Thoracic aorta (tissue), 2 donors: Measurements from ENCODE around the gene PTPRN2. TPM values are rescaled to one million over a fixed set of nuclear protein-coding genes. Genes with fewer than 3 reads are reported as not detected.

Source experiments
- ATAC-seq: fragments of 150-250 bp; one replicate; pipeline ENCODE4 v1.8.0; 2017; ENCODE audit warnings: low read depth; ENCODE audit not compliant: insufficient number of reproducible peaks, low FRiP score
- DNase-seq: peaks from one replicate; pipeline ENCODE4 v3.0.0-alpha.2; 2020; ENCODE audit warnings: low spot score
- H3K27ac ChIP-seq, 2 donors: fragments of 200-600 bp; sonication (generic); 1 replicate in 1 of 2; 2 replicates in 1 of 2; pipeline ENCODE4 v1.5.1; 2016; ENCODE audit warnings: mild to moderate bottlenecking in 2 of 2, moderate library complexity in 2 of 2
- H3K27me3 ChIP-seq: fragments of 200-600 bp; sonication (generic); replicated peaks from 2 replicates; pipeline ENCODE4 v1.6.0; 2016; ENCODE audit warnings: mild to moderate bottlenecking; ENCODE audit not compliant: insufficient read depth
- H3K36me3 ChIP-seq: fragments of 200-600 bp; sonication (generic); one replicate; pipeline ENCODE4 v1.5.1; 2016
- H3K4me1 ChIP-seq, 2 donors: fragments of 200-600 bp; sonication (generic); 1 replicate in 1 of 2; 2 replicates in 1 of 2; pipeline versions ENCODE4 v1.5.1 to v1.6.0; 2016; ENCODE audit warnings: low read depth in 2 of 2, mild to moderate bottlenecking in 1 of 2; ENCODE audit not compliant: control insufficient read depth in 1 of 2
- H3K4me3 ChIP-seq: fragments of 200-600 bp; sonication (generic); 2 replicates; pipeline ENCODE4 v1.5.1; 2016; ENCODE audit warnings: mild to moderate bottlenecking
- H3K9me3 ChIP-seq: fragments of 200-600 bp; sonication (generic); 2 replicates; pipeline ENCODE4 v1.5.1; 2016
- total RNA-seq, 2 donors: library from RNA; depleted of rRNA; stranded (reverse); fragments of >200 nt; gene quantifications; one replicate each; pipeline versions ENCODE4 v1.1.0 to v1.2.3, GENCODE V29; 2016
- TF ChIP-seq, protein P1 (sequence below): fragments of 200-600 bp; sonication (generic); IDR thresholded peaks from one replicate; pipeline ENCODE4 v1.5.1; 2019; ENCODE audit warnings: antibody characterized with exemption

Gene PTPRN2
- total RNA-seq, 2 donors from 2014 or later, result 2.2 to 3.1 TPM

DNA sequence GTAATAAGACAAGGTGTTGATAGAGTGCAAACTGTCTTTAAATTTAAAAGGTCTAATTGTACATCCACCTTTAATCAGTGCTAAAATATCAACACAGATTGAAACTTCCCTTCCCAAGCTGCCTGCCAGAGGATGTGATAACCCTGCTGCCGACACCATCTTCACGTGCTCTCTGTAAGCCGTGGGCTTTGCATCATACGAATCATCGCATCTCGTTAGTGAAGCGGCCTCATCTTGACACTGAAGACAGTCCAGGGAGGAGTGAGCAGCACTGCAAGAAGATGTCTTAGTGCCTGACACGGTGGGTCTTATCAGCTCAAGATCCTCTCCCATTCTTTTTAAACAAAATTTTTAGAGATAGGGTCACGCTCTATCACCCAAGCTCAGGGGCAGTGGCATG, 518.8 kb downstream of the PTPRN2 start:
- Histone ChIP-seq H3K36me3 (no peaks in the 10 kb centered on the region), H3K9me3 (no peaks in the 10 kb centered on the region), H3K27ac (no peak overlapping the region), H3K4me3 (no peak overlapping the region), H3K4me1 (no peaks in the 10 kb centered on the region), H3K27me3 (no peaks in the 10 kb centered on the region)
- DNase-seq (no peak), ATAC-seq (no peak)
- TF ChIP-seq, protein P1, sequence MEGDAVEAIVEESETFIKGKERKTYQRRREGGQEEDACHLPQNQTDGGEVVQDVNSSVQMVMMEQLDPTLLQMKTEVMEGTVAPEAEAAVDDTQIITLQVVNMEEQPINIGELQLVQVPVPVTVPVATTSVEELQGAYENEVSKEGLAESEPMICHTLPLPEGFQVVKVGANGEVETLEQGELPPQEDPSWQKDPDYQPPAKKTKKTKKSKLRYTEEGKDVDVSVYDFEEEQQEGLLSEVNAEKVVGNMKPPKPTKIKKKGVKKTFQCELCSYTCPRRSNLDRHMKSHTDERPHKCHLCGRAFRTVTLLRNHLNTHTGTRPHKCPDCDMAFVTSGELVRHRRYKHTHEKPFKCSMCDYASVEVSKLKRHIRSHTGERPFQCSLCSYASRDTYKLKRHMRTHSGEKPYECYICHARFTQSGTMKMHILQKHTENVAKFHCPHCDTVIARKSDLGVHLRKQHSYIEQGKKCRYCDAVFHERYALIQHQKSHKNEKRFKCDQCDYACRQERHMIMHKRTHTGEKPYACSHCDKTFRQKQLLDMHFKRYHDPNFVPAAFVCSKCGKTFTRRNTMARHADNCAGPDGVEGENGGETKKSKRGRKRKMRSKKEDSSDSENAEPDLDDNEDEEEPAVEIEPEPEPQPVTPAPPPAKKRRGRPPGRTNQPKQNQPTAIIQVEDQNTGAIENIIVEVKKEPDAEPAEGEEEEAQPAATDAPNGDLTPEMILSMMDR, result no peak

DNA sequence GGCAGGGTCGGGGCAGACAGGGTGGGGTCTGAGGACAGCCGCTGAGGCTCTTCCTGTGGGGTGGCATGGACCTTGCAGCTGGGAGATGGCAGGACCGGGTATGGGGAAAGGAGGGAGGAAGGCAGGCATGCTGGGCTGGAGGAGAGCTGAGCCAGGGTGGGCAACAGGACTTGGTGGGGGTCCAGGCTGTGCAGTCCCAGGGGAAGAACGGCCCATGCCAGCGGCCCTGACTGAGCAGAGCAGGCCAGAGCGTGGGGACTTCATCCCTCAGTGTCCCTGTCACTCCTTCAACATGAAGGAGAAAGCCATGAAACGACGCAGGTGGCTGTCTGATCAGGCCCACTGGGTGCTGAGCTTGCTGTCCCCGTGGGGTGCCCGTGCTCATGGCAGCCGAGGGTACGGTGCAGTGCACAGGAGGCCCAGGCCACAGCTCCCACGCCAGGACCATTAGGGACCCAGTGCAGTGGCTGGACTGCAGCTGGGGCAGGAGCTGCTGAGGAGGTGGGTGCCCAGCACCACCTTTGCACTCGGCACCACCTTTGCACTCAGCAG, 519.6 kb downstream of the PTPRN2 start:
- TF ChIP-seq, protein P1, result no peak
- no peak for ATAC-seq

DNA sequence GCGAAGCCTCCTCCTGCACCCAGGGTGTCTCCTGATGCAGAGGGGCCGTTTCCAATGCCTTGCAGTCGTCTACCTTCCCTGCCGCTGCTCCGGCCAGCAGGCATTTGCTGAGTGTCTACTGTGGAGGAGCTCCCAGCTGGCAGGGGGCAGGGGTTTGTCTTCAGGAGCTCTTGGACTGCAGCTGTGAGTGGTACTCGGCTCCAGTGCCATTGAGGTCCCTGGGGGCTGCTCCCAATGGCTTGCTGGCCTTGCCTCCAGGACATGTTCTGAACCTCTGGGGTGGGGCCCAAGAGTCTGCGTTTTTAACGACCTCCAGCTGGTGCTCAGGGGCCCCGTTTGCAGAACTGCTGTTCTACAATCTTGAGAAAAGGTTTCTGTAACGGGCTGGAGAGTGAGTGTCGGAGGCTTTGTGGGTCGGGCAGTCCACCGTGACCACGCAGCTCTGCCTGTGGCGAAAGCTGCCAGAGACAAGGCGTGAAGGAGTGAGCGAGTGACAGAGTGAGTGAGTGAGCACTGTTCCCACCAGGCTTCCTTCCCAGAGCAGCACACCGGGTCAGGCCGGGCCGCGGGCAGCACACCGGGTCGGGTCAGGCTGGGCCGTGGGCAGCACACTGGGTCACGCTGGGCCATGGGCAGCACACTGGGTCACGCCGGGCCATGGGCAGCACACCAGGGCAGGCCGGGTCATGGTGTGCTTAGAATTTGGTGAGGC, 520.2 kb downstream of the PTPRN2 start:
- ATAC-seq (no peak), DNase-seq (no peak)
- no peak overlapping the region for H3K27ac ChIP-seq
- TF ChIP-seq, protein P1, result no peak
- no peaks in the 10 kb centered on the region for H3K36me3 ChIP-seq
- H3K27me3 ChIP-seq, result no peaks in the 10 kb centered on the region
- no peaks in the 10 kb centered on the region for H3K9me3 ChIP-seq
- H3K4me1 ChIP-seq, result no peaks in the 10 kb centered on the region
- H3K4me3 ChIP-seq, result no peak overlapping the region

More for the DNA sequence above, 519.6 kb downstream of the PTPRN2 start:
- Histone ChIP-seq H3K27ac (no peak overlapping the region), H3K4me3 (no peak overlapping the region), H3K9me3 (no peaks in the 10 kb centered on the region), H3K36me3 (no peaks in the 10 kb centered on the region), H3K4me1 (no peaks in the 10 kb centered on the region), H3K27me3 (no peaks in the 10 kb centered on the region)
- DNase-seq, result no peak

GRCh38 chr7:158066085-158066484, 521.5 kb downstream of the PTPRN2 start:
- H3K4me1 ChIP-seq, result no peaks in the 10 kb centered on the region
- no peaks in the 10 kb centered on the region for H3K36me3 ChIP-seq
- H3K27ac ChIP-seq, result no peak overlapping the region
- TF ChIP-seq, protein P1, result no peak
- no peaks in the 10 kb centered on the region for H3K27me3 ChIP-seq
- H3K9me3 ChIP-seq, result no peaks in the 10 kb centered on the region
- no peak for ATAC-seq
- H3K4me3 ChIP-seq, result no peak overlapping the region
- no peak for DNase-seq

DNA sequence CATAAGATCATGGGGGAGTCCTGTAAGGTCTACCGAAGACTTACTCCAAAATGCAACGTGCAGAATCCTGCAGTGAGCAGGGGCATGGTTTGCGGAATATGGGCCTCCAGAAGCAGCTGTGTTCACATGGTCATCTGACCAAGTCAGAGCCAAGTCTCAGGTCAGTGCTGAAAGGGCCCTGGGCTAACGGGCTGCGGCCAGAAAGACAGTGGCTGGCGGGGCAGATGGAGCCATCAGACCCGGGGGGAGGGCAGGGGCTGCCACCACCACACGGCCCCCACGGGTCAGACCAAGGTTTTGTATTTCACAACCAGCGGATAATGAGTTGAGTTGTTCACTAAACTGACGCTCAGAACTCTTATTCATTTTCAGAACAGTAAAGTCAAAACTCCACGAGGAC, 522.3 kb downstream of the PTPRN2 start:
- ATAC-seq, result no peak
- Histone ChIP-seq H3K4me3 (no peak overlapping the region), H3K36me3 (no peaks in the 10 kb centered on the region), H3K9me3 (no peaks in the 10 kb centered on the region), H3K27me3 (no peaks in the 10 kb centered on the region), H3K27ac (no peak overlapping the region), H3K4me1 (no peaks in the 10 kb centered on the region)
- DNase-seq, result no peak
- TF ChIP-seq, protein P1, result no peak
